GM19463 (cell line): ENCODE data around the gene ANTKMT.
"Not testable (repeated sequence)": the region's sequence is repeated elsewhere in the genome, so short reads cannot be mapped to it uniquely, and the experiment has no call there.

ENCODE experiments used
- ATAC-seq: cut with Tn5 transposase; IDR thresholded peaks from one replicate; pipeline ENCODE4 v1.9.1; 2021; ENCODE audit warnings: mild to moderate bottlenecking, moderate library complexity; ENCODE audit not compliant: unreplicated experiment

ANTKMT gene

GRCh38 chr16:740459-740763 lies 19.5 kb downstream of the ANTKMT start:
- no peak for ATAC-seq

- peak; percentile 78 for ATAC-seq
Observed at GRCh38 chr16:740764-741505, 20.0 kb downstream of the ANTKMT start, which contains the start of gene CIAO3. Gene CIAO3, minus strand, starts transcription at chr16:740997. Its CDS starts 12 bp downstream, at chr16:740985.

GRCh38 chr16:741986-742629 lies 21.2 kb downstream of the ANTKMT start:
- ATAC-seq = no peak

- ATAC-seq = not testable (repeated sequence)
Observed at GRCh38 chr16:742894-743293, 21.9 kb downstream of the ANTKMT start.

- ATAC-seq = no peak
Observed at GRCh38 chr16:743794-744500, 23.0 kb downstream of the ANTKMT start.

DNA sequence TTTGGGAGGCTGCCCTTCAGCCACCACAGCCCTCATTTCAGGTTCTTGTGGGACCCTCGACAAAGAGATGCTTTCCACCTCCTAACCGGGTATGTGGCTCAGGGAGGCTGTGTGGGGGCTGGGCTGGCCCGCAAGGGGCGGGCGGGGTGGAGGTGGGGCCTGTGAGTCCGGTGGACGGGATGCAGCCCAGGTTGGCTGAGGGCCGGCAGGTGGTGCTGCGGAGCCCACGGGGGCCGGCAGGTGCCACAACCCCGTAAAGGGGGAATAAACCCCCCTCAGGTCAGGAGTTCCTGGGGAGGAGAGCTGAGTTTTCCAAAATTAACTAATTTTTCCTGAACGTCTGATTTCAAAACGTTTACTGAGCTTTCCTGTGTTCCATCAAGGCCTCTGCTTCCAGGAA lies 24.8 kb downstream of the ANTKMT start:
- no peak for ATAC-seq

- ATAC-seq = no peak
Observed at GRCh38 chr16:746637-747036, 25.7 kb downstream of the ANTKMT start.

DNA sequence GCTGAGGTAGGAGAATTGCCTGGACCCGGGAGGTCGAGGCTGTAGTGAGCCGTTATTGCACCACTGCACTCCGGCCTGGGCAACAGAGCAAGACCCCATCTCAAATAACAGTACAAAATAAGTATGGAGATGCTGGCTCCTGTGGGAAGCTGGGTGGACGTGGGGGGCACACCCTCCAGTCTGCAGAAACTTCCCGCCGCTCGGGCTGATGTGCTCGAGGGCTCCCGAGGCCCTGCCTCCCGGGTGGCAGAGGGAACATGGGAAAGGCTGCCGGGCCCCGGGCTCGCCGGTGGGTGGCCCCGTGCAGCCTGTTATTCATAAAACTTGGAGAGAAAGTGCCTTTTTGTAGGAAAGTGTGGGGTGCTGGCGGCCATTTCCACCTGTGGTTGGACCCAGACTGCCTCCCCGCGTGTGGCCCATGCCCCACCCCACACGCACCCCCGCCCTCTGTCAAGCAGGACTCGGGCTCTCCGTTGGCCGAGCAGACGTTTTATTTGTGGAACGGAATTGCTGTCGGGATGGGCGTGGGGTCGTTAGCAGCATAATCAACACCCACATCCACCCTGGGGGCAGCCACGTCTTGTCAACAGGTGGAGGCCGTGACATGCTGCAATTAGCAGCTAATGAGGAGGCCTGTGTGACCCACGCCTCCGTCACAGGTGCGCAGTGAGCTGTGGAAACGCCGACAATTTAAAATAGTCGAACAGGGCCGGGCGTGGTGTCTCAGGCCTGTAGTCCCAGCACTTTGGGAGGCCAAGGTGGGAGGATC lies 27.2 kb downstream of the ANTKMT start:
- ATAC-seq = no peak

GRCh38 chr16:749010-749409 lies 28.1 kb downstream of the ANTKMT start:
- no peak for ATAC-seq

DNA sequence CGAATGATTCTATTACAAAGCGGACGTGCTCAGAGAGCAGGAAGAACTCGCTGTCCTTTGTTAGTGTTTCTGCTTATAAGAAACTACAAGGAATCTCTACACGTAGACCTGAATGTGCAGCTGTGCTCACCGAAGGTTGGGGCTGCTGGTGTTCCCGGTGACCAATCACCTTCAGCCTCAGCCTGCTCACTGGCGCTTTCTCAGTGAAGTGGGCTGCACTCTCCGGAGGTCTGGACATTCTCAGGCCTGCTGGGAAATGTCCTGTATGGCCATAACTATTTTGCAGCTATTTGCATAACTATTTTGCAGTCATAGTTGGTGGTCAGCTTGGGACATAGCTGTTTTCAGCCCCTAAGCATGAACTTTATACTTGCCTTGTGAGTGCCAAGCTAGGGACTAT lies 29.5 kb downstream of the ANTKMT start:
- no peak for ATAC-seq

DNA sequence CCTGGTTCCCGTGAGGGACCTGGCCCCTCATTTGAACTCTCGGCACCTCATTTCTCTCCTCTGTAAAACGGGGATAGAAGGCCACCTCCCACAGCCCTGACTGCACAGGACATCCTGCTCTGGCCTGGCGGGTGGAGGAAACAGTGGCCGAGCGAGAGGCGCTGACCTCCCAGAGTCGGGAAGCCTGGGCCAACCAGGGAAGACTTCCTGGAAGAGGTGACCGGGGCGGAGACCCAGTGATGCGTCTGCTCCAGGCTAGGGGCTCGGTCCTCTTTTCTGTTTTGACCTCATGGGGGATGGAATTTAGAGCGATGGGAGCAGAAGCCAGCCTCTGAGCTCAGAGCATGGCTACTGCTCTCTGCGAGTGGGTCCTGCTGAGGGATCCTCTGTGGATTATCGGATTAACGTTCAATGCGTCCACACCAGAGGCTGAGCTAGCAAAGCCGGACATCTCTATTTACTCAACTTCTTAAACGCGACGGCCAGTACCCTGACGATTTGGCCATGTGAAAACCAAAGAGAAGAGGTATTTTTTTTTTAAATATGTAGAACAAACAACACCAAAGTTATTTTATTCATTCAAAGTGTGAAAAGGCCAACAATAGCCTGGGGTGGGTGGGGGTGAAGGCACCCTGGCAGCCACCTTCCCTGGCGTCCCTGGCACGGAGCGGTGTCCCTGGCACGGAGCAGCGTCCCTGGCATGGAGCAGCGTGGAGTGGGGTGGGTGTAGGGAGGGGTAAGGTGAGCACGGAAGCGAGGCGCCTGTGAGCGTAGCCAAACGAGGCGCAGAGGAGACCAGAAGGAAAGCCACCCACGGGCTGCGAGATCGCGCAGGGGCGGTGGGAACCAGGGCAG lies 30.4 kb downstream of the ANTKMT start:
- ATAC-seq = no peak

DNA sequence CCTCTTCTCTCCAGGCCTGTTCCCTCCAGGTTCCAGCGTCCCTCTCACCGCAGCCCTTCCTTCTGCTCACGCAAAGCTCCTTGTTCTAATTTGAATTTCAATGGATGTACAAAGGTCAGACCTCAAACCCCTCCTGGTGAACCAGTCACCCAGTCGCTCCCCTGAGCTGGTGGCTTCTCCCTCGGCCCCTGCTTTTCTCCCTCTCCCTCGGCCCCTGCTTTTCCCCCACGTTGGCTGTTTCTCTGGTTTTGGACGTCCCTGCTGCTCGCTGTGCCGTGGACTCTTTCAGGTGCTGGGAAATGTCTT lies 31.0 kb downstream of the ANTKMT start:
- no peak for ATAC-seq

DNA sequence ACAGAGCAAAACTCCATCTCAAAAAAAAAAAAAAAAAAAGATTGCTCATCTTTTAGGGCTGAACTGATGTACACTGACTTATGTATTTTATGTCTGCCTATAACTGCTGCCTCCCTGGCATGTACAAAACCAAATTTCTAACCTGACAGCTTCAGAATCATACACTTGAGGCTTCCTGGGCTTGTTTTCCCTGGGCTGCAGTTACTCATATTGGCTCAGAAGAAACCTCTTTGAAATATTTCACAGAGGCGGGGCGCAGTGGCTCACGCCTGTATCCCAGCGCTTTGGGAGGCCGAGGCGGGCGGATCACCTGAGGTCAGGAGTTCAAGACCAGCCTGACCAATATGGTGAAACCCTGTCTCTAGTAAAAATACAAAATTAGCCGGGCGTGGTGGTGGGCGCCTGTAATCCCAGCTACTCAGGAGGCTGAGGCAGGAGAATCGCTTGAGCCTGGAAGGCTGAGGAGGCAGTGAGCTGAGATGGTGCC lies 33.2 kb downstream of the ANTKMT start:
- not testable (repeated sequence) for ATAC-seq

DNA sequence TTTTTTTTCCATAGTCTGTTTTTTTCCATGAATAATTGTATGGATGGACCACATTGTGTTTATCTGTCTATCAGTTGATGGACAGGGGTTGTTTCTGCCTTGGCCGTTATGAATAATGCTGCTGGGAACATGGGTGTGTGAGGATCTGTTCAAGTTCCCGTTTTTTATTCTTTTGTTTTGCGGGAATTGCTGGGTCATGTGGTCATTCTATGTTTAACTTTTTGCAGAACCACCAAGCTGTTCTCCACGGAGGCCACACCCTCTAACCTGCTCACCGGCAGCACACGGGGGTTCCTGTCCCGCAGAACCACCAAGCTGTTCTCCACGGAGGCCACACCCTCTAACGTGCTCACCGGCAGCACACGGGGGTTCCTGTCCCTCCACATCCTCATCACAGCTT lies 33.7 kb downstream of the ANTKMT start:
- no peak for ATAC-seq

- ATAC-seq = no peak
Observed at GRCh38 chr16:756428-756827, 35.5 kb downstream of the ANTKMT start.

DNA sequence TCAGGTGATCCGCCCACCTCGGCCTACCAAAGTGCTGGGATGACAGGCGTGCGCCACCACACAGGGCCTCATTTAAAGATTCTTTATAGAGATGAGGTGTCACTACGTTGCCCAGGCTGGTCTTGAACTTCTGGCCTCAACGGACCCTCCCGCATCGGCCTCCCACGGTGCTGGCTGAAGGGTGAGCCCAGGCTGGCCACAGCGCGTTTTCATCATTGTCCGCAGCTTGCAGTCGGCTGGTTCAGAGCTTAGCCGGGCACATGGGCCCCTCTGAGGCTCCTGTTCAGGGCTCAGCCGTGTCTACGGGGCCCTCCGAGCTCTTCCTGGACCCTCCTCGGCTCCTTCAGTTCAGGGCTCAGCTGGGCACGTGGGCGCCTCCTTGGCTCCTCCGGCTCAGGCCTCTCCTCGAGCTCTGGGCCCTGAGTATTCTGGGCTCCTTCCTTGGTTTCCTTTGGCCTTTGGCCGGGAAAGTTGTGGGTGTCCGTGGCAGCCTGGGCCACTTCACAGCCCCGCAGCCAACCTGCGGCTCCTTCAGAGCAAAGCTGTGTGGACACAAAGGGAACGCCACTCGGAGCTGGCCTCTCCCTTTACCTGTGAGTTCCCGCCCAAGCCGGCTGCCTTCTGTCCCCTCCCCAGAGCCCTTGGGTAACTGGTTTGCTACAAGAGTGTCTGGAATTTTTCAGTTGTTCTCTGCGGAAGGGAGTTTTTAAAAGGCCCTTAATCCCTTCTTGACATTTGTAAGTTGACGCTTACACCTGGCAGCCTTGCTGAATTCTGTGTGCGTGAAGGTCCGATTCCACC lies 38.4 kb downstream of the ANTKMT start:
- ATAC-seq = no peak

DNA sequence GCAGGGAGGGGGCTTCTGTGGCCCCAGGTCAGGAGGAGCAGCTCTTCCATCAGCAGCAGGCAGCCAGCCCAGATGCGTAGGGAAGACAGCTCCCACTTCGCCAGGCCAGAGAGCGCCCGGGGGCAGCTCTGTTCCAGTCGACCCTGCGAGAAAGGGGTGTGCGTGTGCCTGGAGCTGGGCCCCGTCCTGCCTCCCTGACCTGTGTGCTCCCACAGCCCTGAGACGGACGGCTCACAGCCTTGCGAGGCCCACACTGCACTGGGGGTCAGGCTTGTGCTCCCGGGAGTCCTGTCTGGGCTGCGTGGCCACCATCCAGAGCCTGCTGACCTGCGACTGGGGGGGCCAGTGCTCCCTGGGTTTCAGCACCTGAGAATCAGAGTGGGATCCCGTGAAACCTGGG lies 39.1 kb downstream of the ANTKMT start:
- ATAC-seq = no peak

DNA sequence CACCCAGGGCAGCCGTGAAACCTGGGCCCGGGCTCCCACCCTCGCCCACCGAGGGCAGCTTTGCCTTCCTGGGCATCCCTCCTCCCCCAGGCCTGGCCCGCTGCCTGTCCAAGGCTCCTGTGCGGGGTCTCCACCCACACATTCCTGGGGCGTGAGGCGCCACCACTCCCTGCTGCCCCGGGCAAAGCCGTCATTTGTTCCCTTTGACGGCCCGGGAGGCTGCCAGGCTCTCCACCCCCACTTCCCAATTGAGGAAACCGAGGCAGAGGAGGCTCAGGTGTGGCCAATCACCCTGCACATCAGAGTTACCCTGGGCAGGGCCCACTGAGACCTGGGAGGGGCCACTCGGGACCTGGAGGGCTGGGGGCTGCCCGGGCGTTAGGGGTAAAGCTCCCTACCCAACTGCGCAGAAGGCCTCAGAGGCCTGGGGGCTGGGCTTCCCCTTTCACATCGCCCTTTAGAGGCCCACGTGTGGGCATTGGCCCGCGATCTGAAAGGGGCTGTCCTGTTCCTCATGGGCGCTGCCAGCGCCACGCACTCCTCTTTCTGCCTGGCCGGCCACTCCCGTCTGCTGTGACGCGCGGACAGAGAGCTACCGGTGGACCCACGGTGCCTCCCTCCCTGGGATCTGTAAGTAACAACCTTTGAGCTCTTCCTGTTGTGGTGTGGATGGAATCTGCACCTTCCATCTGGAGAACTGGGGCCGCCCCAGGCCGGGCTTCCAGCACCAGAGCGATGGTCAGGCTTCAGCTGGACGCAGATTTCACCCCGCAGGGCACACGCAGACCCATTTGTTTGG lies 39.8 kb downstream of the ANTKMT start, which contains the start of gene MSLN:
MSLN (plus strand) TSS at position 190 of the 799 bp plus-strand sequence. CDS start 1,947 bp downstream, outside the sequence.
- no peak for ATAC-seq
